Left lobe of liver (tissue), 2 donors: ENCODE results near the gene AQP7. TPM values are rescaled to one million over a fixed set of nuclear protein-coding genes. Genes with fewer than 3 reads are reported as not detected.
"Not testable (repeated sequence)": the region's sequence is repeated elsewhere in the genome, so short reads cannot be mapped to it uniquely, and the experiment has no call there.

Experiments used
- ATAC-seq: fragments of 200-7000 bp; cut with Tn5 transposase; one replicate; pipeline ENCODE4 v1.9.1; 2020; ENCODE audit warnings: mild to moderate bottlenecking, moderate library complexity
- DNase-seq: peaks from one replicate; pipeline ENCODE4 v3.0.0-alpha.2; 2020; ENCODE audit warnings: low spot score
- total RNA-seq: library from RNA; stranded (reverse); gene quantifications from one replicate; pipeline ENCODE4 v1.2.1, GENCODE V29; 2021
- donor health status: DM: no; HTN: no; CAD: no; lungs with moderate emphysema.
- donor health status: DM: no; HTN: yes; CAD: no.

The AQP7 gene
- total RNA-seq, 1 donor from 2014 or later, result 30.7 TPM

- DNase-seq (no peak), ATAC-seq (no peak)
These were observed 32.1 kb upstream of the AQP7 start for GRCh38 chr9:33434317-33435105.

- ATAC-seq (no peak), DNase-seq (no peak)
These were observed 31.5 kb upstream of the AQP7 start for GRCh38 chr9:33433871-33434270.

- DNase-seq (no peak), ATAC-seq (peak; percentile 60)
These were observed 29.1 kb upstream of the AQP7 start for GRCh38 chr9:33431420-33431819.

- ATAC-seq, result peak; percentile 51
- DNase-seq, result no peak
These were observed 28.6 kb upstream of the AQP7 start for GRCh38 chr9:33430942-33431341.

GRCh38 chr9:33429256-33429985 lies 27.1 kb upstream of the AQP7 start:
- no peak for DNase-seq
- ATAC-seq, result peak; percentile 39

- DNase-seq (no peak), ATAC-seq (no peak)
These were observed 24.5 kb upstream of the AQP7 start for GRCh38 chr9:33426843-33427293.

GRCh38 chr9:33425128-33425533 lies 22.8 kb upstream of the AQP7 start:
- ATAC-seq (peak; percentile 73), DNase-seq (no peak)

GRCh38 chr9:33424492-33424891 lies 22.1 kb upstream of the AQP7 start:
- not testable (repeated sequence) for DNase-seq, ATAC-seq

- not testable (repeated sequence) for ATAC-seq, DNase-seq
These were observed 21.7 kb upstream of the AQP7 start for GRCh38 chr9:33424043-33424442.

GRCh38 chr9:33419708-33420303 lies 17.4 kb upstream of the AQP7 start:
- DNase-seq (no peak), ATAC-seq (no peak)

- ATAC-seq, result no peak
- no peak for DNase-seq
These were observed 15.7 kb upstream of the AQP7 start for GRCh38 chr9:33418090-33418489.

- ATAC-seq (no peak), DNase-seq (no peak)
These were observed 14.6 kb upstream of the AQP7 start for GRCh38 chr9:33416996-33417395.

- peak; percentile 95 for DNase-seq
These were observed 13.2 kb upstream of the AQP7 start for GRCh38 chr9:33415501-33416038.

GRCh38 chr9:33414889-33415500 lies 12.6 kb upstream of the AQP7 start:
- DNase-seq (no peak), ATAC-seq (no peak)

More at GRCh38 chr9:33415501-33416038, 13.2 kb upstream of the AQP7 start:
- peak; percentile 92 for ATAC-seq

GRCh38 chr9:33414268-33414667 lies 11.9 kb upstream of the AQP7 start:
- DNase-seq, result no peak
- ATAC-seq, result no peak

GRCh38 chr9:33408087-33408486 lies 5.7 kb upstream of the AQP7 start:
- ATAC-seq (no peak), DNase-seq (no peak)

- ATAC-seq, result no peak
- DNase-seq, result no peak
These were observed 4.7 kb upstream of the AQP7 start for GRCh38 chr9:33407061-33407460.

GRCh38 chr9:33404788-33405362 lies 2.5 kb upstream of the AQP7 start:
- DNase-seq (no peak), ATAC-seq (no peak)

GRCh38 chr9:33403941-33404787 lies 1.8 kb upstream of the AQP7 start:
- ATAC-seq, result peak; percentile 36
- no peak for DNase-seq

GRCh38 chr9:33401809-33402208 lies 559 bp downstream of the AQP7 start:
- not testable (repeated sequence) for ATAC-seq, DNase-seq
